ENCODE data around the gene HTATSF1.

HTATSF1 gene

DNA sequence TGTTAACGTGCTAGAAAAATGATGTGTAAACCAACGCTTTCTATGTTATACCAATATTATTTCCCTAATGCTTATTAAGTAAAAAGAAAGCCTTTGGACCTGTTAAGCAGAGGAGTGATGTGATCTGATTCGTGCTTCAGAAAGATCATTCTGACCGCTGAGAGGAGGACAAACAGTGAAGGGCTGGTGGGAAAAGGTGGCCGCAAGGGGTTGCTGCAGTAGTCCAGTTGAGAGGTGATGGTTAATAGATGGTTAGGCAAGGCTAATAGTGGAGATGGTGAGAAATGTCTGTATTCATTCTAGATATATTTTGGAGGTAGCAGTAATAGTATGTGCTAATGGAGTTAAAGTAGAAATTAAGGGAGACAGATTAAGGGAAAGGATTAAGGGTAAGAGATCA is 21.7 kb downstream of the HTATSF1 start:
- H3K4me3 ChIP-seq (ENCODE audit: low read length) = no peak overlapping the region
- no peak overlapping the region for H3K27ac ChIP-seq (ENCODE audit: low read length)
- no peaks in the 10 kb centered on the region for H3K9me3 ChIP-seq (ENCODE audit: insufficient read depth, low read depth, low read length)
- no peaks in the 10 kb centered on the region for H3K4me1 ChIP-seq (ENCODE audit: insufficient read depth, low read length)
- H3K36me3 ChIP-seq (ENCODE audit: insufficient read depth, low read depth, low read length) = no peaks in the 10 kb centered on the region
- no peaks in the 10 kb centered on the region for H3K27me3 ChIP-seq (ENCODE audit: insufficient read depth, low read length)
- no peak overlapping the region for H3K9ac ChIP-seq (ENCODE audit: low read depth, low read length)

DNA sequence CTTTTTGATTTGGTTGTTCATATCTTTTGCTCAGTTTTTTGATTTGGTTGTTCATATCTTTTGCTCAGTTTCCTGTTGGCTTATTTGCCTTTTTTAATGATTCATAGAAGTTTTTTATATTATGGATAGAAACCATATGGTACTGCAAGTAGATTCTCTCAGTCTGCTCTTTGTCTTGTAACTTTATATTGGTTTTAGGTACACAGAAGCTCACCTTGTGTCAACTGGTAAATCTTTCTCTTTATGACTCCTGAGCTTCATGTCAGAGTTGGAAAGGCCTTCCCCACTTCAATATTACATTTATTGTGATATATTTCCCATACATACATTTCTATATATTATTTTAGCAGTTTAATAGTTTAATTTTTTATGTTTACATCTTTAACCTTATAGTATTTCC is 26.4 kb downstream of the HTATSF1 start:
- no peaks in the 10 kb centered on the region for H3K4me1 ChIP-seq (ENCODE audit: insufficient read depth, low read length)
- no peaks in the 10 kb centered on the region for H3K36me3 ChIP-seq (ENCODE audit: insufficient read depth, low read depth, low read length)
- H3K9me3 ChIP-seq (ENCODE audit: insufficient read depth, low read depth, low read length) = no peaks in the 10 kb centered on the region
- H3K27me3 ChIP-seq (ENCODE audit: insufficient read depth, low read length) = no peaks in the 10 kb centered on the region
- no peak overlapping the region for H3K9ac ChIP-seq (ENCODE audit: low read depth, low read length)
- H3K4me3 ChIP-seq (ENCODE audit: low read length) = no peak overlapping the region
- H3K27ac ChIP-seq (ENCODE audit: low read length) = no peak overlapping the region

GRCh38 chrX:136525738-136526606 is 28.6 kb downstream of the HTATSF1 start:
- no peak overlapping the region for H3K27ac ChIP-seq (ENCODE audit: low read length)
- H3K4me1 ChIP-seq (ENCODE audit: insufficient read depth, low read length) = no peaks in the 10 kb centered on the region
- H3K27me3 ChIP-seq (ENCODE audit: insufficient read depth, low read length) = no peaks in the 10 kb centered on the region
- H3K4me3 ChIP-seq (ENCODE audit: low read length) = no peak overlapping the region
- no peak overlapping the region for H3K9ac ChIP-seq (ENCODE audit: low read depth, low read length)
- H3K36me3 ChIP-seq (ENCODE audit: insufficient read depth, low read depth, low read length) = no peaks in the 10 kb centered on the region
- H3K9me3 ChIP-seq (ENCODE audit: insufficient read depth, low read depth, low read length) = no peaks in the 10 kb centered on the region

- Histone ChIP-seq H3K27me3 (ENCODE audit: insufficient read depth, low read length) (no peaks in the 10 kb centered on the region), H3K9me3 (ENCODE audit: insufficient read depth, low read depth, low read length) (no peaks in the 10 kb centered on the region), H3K36me3 (ENCODE audit: insufficient read depth, low read depth, low read length) (no peaks in the 10 kb centered on the region), H3K27ac (ENCODE audit: low read length) (no peak overlapping the region), H3K9ac (ENCODE audit: low read depth, low read length) (no peak overlapping the region), H3K4me1 (ENCODE audit: insufficient read depth, low read length) (no peaks in the 10 kb centered on the region), H3K4me3 (ENCODE audit: low read length) (no peak overlapping the region)
These were observed 31.4 kb downstream of the HTATSF1 start for GRCh38 chrX:136528645-136529315.

GRCh38 chrX:136529795-136530194 is 32.4 kb downstream of the HTATSF1 start:
- no peaks in the 10 kb centered on the region for H3K4me1 ChIP-seq (ENCODE audit: insufficient read depth, low read length)

GRCh38 chrX:136531951-136532350 is 34.6 kb downstream of the HTATSF1 start, which contains the start of gene VGLL1:
VGLL1 (plus strand) TSS chrX:136532215; CDS start chrX:136536021, 3,806 bp downstream.
- Histone ChIP-seq H3K36me3 (ENCODE audit: insufficient read depth, low read depth, low read length) (no peaks in the 10 kb centered on the region), H3K4me3 (ENCODE audit: low read length) (no peak within 1 kb of the TSS), H3K27ac (ENCODE audit: low read length) (no peak within 1 kb of the TSS), H3K9ac (ENCODE audit: low read depth, low read length) (no peak within 1 kb of the TSS), H3K9me3 (ENCODE audit: insufficient read depth, low read depth, low read length) (no peaks in the 10 kb centered on the region), H3K27me3 (ENCODE audit: insufficient read depth, low read length) (no peaks in the 10 kb centered on the region), H3K4me1 (ENCODE audit: insufficient read depth, low read length) (no peaks in the 10 kb centered on the region)

More at GRCh38 chrX:136529795-136530194, 32.4 kb downstream of the HTATSF1 start:
- Histone ChIP-seq H3K9me3 (ENCODE audit: insufficient read depth, low read depth, low read length) (no peaks in the 10 kb centered on the region), H3K27me3 (ENCODE audit: insufficient read depth, low read length) (no peaks in the 10 kb centered on the region), H3K27ac (ENCODE audit: low read length) (no peak overlapping the region), H3K4me3 (ENCODE audit: low read length) (no peak overlapping the region), H3K36me3 (ENCODE audit: insufficient read depth, low read depth, low read length) (no peaks in the 10 kb centered on the region), H3K9ac (ENCODE audit: low read depth, low read length) (no peak overlapping the region)

DNA sequence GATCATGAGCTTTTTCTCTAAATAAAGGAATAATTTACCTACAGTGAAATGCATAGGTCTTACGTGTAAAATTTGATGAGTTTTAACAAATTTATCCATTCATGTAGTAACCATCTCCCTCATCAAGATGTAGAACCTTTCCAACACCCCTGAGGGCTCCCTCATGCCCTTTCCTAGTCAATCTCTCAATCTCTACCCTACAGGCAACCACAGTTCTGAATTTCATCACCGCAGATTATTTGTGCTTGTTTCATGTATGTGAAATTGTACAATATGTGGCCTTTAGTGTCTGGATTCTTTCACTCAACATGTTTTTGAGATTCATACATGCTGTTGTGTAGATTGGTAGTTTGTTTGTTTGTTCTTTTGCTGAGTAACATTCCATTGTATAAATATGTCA is 36.7 kb downstream of the HTATSF1 start:
- no peaks in the 10 kb centered on the region for H3K36me3 ChIP-seq (ENCODE audit: insufficient read depth, low read depth, low read length)
- no peaks in the 10 kb centered on the region for H3K27me3 ChIP-seq (ENCODE audit: insufficient read depth, low read length)
- H3K9ac ChIP-seq (ENCODE audit: low read depth, low read length) = no peak overlapping the region
- no peaks in the 10 kb centered on the region for H3K4me1 ChIP-seq (ENCODE audit: insufficient read depth, low read length)
- H3K4me3 ChIP-seq (ENCODE audit: low read length) = no peak overlapping the region
- H3K27ac ChIP-seq (ENCODE audit: low read length) = no peak overlapping the region
- H3K9me3 ChIP-seq (ENCODE audit: insufficient read depth, low read depth, low read length) = no peaks in the 10 kb centered on the region

- H3K27ac ChIP-seq (ENCODE audit: low read length) = no peak overlapping the region
- no peaks in the 10 kb centered on the region for H3K36me3 ChIP-seq (ENCODE audit: insufficient read depth, low read depth, low read length)
- no peaks in the 10 kb centered on the region for H3K9me3 ChIP-seq (ENCODE audit: insufficient read depth, low read depth, low read length)
- no peaks in the 10 kb centered on the region for H3K27me3 ChIP-seq (ENCODE audit: insufficient read depth, low read length)
- H3K4me3 ChIP-seq (ENCODE audit: low read length) = no peak overlapping the region
- no peaks in the 10 kb centered on the region for H3K4me1 ChIP-seq (ENCODE audit: insufficient read depth, low read length)
- H3K9ac ChIP-seq (ENCODE audit: low read depth, low read length) = no peak overlapping the region
These were observed 41.4 kb downstream of the HTATSF1 start for GRCh38 chrX:136538811-136539210.

- H3K4me3 ChIP-seq (ENCODE audit: low read length) = no peak overlapping the region
- H3K27ac ChIP-seq (ENCODE audit: low read length) = no peak overlapping the region
- H3K36me3 ChIP-seq (ENCODE audit: insufficient read depth, low read depth, low read length) = no peaks in the 10 kb centered on the region
- no peaks in the 10 kb centered on the region for H3K4me1 ChIP-seq (ENCODE audit: insufficient read depth, low read length)
- no peaks in the 10 kb centered on the region for H3K9me3 ChIP-seq (ENCODE audit: insufficient read depth, low read depth, low read length)
- no peaks in the 10 kb centered on the region for H3K27me3 ChIP-seq (ENCODE audit: insufficient read depth, low read length)
- H3K9ac ChIP-seq (ENCODE audit: low read depth, low read length) = no peak overlapping the region
These were observed 42.8 kb downstream of the HTATSF1 start for GRCh38 chrX:136540226-136540625.

GRCh38 chrX:136541294-136541693 is 43.9 kb downstream of the HTATSF1 start:
- Histone ChIP-seq H3K9me3 (ENCODE audit: insufficient read depth, low read depth, low read length) (no peaks in the 10 kb centered on the region), H3K36me3 (ENCODE audit: insufficient read depth, low read depth, low read length) (no peaks in the 10 kb centered on the region), H3K9ac (ENCODE audit: low read depth, low read length) (no peak overlapping the region), H3K4me1 (ENCODE audit: insufficient read depth, low read length) (no peaks in the 10 kb centered on the region), H3K4me3 (ENCODE audit: low read length) (no peak overlapping the region), H3K27ac (ENCODE audit: low read length) (no peak overlapping the region), H3K27me3 (ENCODE audit: insufficient read depth, low read length) (no peaks in the 10 kb centered on the region)

- H3K9me3 ChIP-seq (ENCODE audit: insufficient read depth, low read depth, low read length) = no peaks in the 10 kb centered on the region
- no peaks in the 10 kb centered on the region for H3K36me3 ChIP-seq (ENCODE audit: insufficient read depth, low read depth, low read length)
- no peaks in the 10 kb centered on the region for H3K4me1 ChIP-seq (ENCODE audit: insufficient read depth, low read length)
- no peak overlapping the region for H3K4me3 ChIP-seq (ENCODE audit: low read length)
- H3K9ac ChIP-seq (ENCODE audit: low read depth, low read length) = no peak overlapping the region
- no peaks in the 10 kb centered on the region for H3K27me3 ChIP-seq (ENCODE audit: insufficient read depth, low read length)
- H3K27ac ChIP-seq (ENCODE audit: low read length) = no peak overlapping the region
These were observed 44.9 kb downstream of the HTATSF1 start for GRCh38 chrX:136542281-136542680.

- H3K27ac ChIP-seq (ENCODE audit: low read length) = no peak overlapping the region
- no peak overlapping the region for H3K4me3 ChIP-seq (ENCODE audit: low read length)
- H3K4me1 ChIP-seq (ENCODE audit: insufficient read depth, low read length) = no peaks in the 10 kb centered on the region
- no peaks in the 10 kb centered on the region for H3K27me3 ChIP-seq (ENCODE audit: insufficient read depth, low read length)
- H3K9me3 ChIP-seq (ENCODE audit: insufficient read depth, low read depth, low read length) = no peaks in the 10 kb centered on the region
- H3K36me3 ChIP-seq (ENCODE audit: insufficient read depth, low read depth, low read length) = no peaks in the 10 kb centered on the region
- H3K9ac ChIP-seq (ENCODE audit: low read depth, low read length) = no peak overlapping the region
These were observed 49.0 kb downstream of the HTATSF1 start for GRCh38 chrX:136546371-136546781.
